H7 (cell line): Measurements from ENCODE around the gene ELOVL3. TPM values are rescaled to one million over a fixed set of nuclear protein-coding genes. Genes with fewer than 3 reads are reported as not detected.
"Not testable (repeated sequence)": the region's sequence is repeated elsewhere in the genome, so short reads cannot be mapped to it uniquely, and the experiment has no call there.

ENCODE experiments used
- DNase-seq: peaks from one replicate; pipeline ENCODE4 v3.0.0; 2012
- H3K27me3 ChIP-seq: 2 replicates; pipeline ENCODE4 v1.6.0; 2011; ENCODE audit warnings: mild to moderate bottlenecking, low read length; ENCODE audit not compliant: control insufficient read depth, insufficient read depth
- H3K36me3 ChIP-seq: replicated peaks from 2 replicates; pipeline ENCODE4 v1.5.1; 2011; ENCODE audit warnings: low read length; ENCODE audit not compliant: control insufficient read depth, insufficient read depth
- H3K4me3 ChIP-seq: 2 replicates; pipeline ENCODE4 v1.5.1; 2011; ENCODE audit warnings: low read depth, mild to moderate bottlenecking, control low read depth, low read length, moderate library complexity; ENCODE audit not compliant: insufficient read depth
- total RNA-seq: library from RNA; depleted of rRNA; stranded (reverse); fragments of >200 nt; shearing (Covaris generic); gene quantifications from 2 replicates; pipeline ENCODE4 v1.2.3, GENCODE V29; 2014

Gene ELOVL3
- total RNA-seq, 1 experiment from 2014 or later: 0.14 TPM

DNA sequence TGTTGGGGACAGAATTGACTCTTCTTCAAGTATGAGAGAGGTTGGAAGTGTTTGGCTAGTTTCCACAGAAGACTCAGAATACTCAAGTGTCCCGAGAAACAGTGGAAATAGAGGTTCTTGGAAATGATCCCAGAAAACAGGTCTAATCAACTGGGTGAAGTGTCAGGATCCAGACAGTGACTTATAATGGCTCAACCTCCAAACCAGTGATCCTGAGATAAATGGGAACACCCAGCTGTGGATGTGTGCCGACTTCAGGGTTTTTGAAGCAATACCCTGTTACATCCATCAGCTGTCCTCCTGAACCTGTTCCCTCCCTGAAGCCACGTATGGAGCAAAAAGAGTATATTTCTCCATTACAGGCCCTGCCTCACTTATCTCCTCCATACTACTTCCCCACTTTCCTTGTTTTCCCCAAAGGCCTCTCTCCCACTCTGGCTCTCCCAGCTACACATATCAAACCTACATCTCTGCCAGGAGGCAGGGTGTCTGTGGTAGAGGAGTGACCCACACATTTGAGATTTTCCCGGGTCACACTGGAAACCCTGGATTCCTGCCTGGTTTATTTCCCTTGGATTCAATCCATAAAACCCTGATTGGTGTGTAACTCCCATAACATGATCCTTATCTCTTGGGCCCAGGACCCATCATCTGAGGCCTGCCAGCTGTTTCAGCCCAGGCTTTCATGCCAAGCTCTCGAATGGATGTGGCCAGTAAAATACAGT lies 17.6 kb upstream of the ELOVL3 start:
- Histone ChIP-seq H3K36me3 (no peaks in the 10 kb centered on the region), H3K4me3 (no peak overlapping the region), H3K27me3 (0 out of 2 replicates have a peak, but pooled peaks cover 1% of the 10 kb centered on the region)
- no peak for DNase-seq

DNA sequence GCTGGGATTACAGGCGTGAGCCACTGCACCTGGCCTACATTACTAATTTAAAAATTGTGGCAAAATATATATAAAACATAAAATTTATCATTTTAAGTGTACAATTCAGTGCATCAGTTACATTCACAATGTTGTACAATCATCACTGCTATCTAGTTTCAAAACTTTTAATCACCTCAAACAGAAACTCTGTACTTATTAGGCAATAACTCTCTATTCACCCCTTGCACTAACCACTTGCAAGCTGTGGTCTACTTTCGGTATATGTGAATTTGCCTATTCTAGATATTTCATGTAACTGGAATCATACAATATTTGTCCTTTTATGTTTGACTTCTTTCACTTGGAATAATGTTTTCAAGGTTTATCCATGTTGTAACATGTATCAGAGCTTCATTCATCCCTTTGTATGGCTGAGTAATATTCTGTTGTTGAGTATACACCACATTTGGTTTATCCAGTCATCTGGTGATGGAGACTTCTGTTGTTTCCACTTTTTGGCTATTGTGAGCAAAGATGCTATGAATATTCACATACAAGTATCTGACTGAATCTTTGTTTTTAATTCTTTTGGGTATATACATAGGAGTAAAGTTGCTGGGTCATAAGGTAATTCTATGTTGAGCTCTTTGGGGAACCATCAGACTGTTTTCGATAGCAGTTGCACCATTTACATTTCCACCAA lies 14.3 kb upstream of the ELOVL3 start:
- H3K4me3 ChIP-seq: no peak overlapping the region
- no peaks in the 10 kb centered on the region for H3K36me3 ChIP-seq
- no peak for DNase-seq
- H3K27me3 ChIP-seq: no peaks in the 10 kb centered on the region

DNA sequence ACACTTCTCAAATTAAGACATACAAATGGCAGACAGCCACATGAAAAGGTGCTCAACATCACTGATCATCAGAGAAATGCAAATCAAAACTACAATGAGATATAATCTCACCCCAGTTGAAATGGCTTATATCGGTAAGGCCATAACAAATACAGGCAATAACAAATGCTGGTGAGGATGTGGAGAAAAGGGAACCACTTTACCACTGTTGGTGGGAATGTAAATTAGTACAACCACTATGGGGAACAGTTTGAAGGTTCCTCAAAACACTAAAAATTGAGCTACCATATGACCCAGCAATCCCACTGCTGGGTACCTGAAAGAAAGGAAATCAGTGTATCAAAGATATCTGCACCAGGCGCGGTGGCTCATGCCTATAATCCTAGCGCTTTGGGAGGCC lies 12.5 kb upstream of the ELOVL3 start:
- not testable (repeated sequence) for H3K4me3 ChIP-seq, H3K27me3 ChIP-seq, H3K36me3 ChIP-seq, DNase-seq

DNA sequence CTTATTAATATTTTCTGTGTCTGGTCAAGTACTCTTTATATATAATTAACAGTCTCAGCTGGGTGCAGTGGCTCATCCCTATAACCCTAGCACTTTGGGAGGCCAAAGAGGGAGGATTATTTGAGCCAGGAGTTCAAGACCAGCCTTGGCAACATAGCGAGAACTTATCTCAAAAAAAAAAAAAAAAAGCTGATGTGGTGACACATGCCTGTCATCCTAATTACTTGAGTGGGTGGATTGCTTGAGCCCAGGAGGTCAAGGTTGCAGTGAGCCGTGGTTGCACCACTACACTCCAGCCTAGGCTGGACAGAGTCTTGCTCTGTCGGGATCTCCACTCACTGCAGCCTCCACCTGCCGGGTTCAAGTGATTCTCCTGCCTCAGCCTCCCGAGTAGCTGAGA lies 6.7 kb upstream of the ELOVL3 start:
- no peak for DNase-seq
- Histone ChIP-seq H3K4me3 (no peak overlapping the region), H3K36me3 (no peaks in the 10 kb centered on the region), H3K27me3 (no peaks in the 10 kb centered on the region; the same call in 1 of the 2 replicates)

DNA sequence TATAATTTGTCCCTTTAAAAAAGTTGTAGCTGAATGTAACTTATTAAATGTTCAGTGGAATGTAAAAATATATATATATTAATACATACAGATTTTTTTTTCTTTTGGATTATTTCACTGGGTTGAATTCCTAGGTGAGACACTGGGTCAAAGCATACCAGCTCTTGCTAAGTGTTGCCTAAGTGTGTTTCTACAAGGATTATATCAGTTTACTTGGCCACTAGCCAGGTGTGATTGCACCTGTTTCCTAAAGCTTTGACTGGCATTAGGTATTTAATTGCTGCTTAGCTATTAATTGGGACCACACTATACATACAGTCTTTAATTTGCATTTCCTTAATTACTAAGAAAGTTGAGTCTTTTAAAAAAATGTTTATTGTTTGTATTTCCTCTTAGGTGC lies 5.5 kb upstream of the ELOVL3 start:
- H3K27me3 ChIP-seq: peaks cover 2% of the 10 kb centered on the region

DNA sequence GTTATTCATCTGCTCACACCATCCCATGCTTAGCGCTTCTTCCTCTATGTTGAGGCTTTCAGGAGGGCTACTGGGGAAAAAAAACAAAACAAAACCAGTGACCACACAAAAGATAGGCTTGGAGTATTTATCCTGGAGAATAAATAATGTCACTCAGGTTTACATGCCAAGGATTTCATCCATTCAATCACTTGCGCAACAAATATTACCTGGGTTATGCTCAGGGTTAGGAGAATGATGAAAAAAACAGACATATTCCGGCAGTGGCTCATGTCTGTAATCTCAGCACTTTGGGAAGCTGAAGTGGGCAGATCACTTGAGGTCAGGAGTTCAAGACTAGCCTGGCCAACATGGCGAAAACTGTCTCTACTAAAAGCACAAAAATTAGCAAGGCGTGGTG lies 3.3 kb upstream of the ELOVL3 start:
- DNase-seq: no peak
- Histone ChIP-seq H3K4me3 (no peak overlapping the region), H3K27me3 (peaks cover 19% of the 10 kb centered on the region), H3K36me3 (no peaks in the 10 kb centered on the region)

More for the DNA sequence above, 5.5 kb upstream of the ELOVL3 start:
- H3K36me3 ChIP-seq: no peaks in the 10 kb centered on the region
- DNase-seq: no peak
- no peak overlapping the region for H3K4me3 ChIP-seq

DNA sequence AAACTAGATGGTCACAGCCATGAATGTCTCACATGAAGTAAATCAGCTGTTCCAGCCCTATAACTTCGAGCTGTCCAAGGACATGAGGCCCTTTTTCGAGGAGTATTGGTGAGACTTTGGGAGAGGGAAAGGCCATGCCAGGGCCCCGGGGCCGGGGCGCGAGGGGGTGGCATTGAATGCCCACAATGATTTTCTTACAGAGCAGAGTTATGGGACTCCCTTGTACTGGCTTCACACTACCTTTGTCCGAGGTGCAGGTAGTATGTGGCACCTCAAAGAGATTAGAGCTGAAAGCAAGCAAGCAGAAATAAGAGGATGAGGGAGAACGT lies 407 bp downstream of the ELOVL3 start:
- peaks cover 54% of the 10 kb centered on the region for H3K27me3 ChIP-seq
- peak overlapping the region; percentile 19; the same call in 1 of the 2 replicates for H3K4me3 ChIP-seq
- no peak for DNase-seq
- H3K36me3 ChIP-seq: no peaks in the 10 kb centered on the region

DNA sequence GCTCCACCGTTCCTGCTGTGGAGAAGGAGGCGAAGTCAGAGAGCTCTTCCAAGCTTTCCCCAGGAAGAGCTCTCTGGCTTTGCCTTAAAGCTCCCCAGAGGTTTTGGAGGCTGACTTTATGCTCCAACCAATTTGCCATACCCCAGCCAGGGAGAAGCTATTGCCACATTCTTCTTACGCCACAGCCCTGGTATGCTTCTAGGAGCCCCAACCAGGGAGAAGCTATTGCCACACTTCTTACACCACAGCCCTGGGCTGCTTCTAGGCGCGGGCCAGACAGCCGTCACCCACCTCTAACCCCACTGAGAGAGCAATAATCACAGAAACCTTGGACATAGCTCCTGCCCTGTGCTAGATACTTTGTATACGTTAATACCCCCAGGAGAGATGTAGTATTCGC lies 951 bp downstream of the ELOVL3 start:
- H3K27me3 ChIP-seq: peaks cover 59% of the 10 kb centered on the region
- H3K4me3 ChIP-seq: no peak overlapping the region
- no peak for DNase-seq
- no peaks in the 10 kb centered on the region for H3K36me3 ChIP-seq

DNA sequence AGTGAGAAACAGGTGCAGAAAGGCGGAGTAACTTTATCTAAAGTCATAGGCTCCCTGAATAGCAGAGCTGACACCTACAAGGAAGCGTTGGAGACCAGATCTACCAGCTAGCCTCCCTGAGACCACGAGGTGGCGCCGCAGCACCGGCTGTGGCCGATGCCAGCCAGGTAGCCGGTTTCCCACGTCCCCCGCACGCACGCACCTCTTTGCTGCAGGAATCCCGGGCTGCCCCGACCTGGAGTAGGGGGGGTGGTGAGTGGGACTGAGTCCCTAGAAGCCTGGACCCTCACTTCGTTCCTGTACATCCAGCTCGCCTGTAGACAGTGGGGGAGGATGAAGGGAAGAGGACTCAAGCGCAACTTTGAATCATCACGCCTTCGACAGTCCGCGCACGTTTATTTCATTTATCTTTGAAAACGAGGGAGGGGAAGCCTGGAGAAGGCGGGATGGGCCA lies 3.7 kb downstream of the ELOVL3 start:
- peak; percentile 92 for DNase-seq
- Histone ChIP-seq H3K36me3 (no peaks in the 10 kb centered on the region), H3K27me3 (peaks cover 81% of the 10 kb centered on the region), H3K4me3 (peak overlapping the region; percentile 53)

DNA sequence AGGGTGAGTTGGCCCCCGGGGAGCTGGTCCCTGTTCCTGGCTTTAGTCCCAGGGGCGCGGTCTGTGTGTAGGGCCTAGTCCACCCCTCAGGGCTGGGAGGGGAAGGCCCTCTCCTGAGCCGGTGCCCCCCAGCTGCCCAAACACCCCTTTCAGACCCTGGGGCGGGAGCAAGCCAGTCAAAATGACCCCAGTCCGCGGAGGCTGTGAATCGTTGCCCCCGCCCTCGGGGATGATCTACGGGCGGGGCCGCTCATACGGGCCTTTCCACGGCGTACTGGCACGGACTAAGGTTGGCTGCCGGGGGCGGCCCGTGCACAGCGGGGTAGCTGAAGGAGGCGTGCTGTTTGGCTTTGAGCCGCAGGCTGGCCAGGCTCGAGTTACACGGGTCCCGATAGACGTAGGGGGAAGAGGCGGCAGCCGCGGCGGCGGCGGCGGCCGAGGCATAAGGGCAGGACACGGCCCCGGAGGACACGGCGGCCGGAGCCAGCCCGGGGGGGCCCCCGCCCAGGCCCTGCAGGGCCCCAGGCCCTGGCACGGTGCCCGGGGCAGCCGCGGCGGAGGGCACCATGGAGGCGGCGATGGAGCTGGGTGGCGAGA lies 4.3 kb downstream of the ELOVL3 start:
- H3K27me3 ChIP-seq: peaks cover 83% of the 10 kb centered on the region
- H3K36me3 ChIP-seq: no peaks in the 10 kb centered on the region
- peak; percentile 95 for DNase-seq
- peak overlapping the region; percentile 53 for H3K4me3 ChIP-seq

DNA sequence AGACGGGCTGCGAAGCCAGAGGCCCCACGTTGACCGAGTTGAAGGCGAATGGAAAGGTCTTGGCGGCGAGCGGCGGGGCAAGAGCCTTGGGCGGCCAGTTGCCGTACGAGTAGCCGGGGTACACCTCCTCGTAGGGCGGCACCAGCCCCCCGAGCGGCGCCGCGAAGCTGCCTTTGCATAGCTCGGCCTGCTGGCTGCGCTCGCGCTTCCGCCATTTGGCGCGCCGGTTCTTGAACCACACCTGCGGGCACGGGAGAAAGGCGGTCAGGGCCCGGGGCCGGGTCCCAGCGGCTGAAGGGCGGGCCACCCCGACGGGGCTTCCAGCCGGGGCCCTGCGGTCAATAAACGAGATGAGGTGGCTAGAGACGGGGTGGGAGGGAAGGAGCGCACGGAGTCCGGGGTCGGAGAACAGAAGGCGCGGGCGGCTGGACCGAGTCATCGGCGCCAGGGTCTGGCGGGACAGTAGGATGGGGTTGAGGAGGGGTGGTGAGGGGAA lies 4.8 kb downstream of the ELOVL3 start:
- peak overlapping the region; percentile 53 for H3K4me3 ChIP-seq
- no peaks in the 10 kb centered on the region for H3K36me3 ChIP-seq
- peaks cover 89% of the 10 kb centered on the region for H3K27me3 ChIP-seq
- DNase-seq: peak; percentile 87

DNA sequence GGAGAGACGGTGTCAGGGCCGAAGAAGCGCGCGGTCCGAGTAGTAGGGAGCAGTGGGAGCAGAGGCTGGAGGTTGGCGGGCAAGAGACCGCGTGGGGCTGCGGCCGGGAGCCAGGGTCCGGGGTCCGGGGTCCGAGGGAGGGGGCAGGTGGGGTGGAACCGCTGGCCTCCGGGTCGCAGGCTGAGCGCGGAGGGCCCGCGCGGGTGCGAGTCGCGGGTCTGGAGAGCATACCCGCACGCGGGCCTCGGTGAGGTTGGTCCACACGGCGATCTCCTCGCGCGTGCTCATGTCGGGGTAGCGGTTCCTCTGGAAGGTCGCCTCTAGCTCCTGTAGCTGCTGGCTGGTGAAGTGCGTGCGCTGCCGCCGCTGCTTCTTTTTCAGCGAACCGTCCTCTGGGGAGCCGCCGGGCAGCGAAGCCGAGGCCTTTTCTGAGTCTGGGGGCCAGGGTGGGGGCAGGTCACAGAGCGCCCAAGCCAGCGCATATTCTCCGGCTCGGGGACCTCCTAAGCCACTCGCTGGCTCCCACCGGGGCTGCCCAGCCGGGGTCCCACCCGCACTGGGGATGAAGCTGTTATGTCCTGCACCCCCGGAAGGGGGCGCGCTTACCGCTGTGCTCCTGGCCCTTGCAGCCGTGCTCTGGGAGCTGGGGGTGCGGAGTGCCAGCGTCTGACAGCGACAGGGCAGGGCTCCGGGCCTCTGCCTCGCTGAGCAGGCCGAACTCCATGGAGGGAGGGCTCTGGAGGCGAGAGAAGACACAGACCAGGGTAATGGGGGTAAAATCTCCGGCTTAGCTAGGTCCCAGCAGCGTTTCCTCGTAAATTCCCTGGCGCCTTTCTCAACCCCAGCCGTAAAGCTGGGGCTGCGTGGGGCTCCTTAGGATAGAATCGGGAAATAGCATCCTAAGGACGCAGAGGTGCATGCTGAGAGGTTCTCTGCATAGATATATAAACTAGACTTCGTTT lies 5.5 kb downstream of the ELOVL3 start:
- no peaks in the 10 kb centered on the region for H3K36me3 ChIP-seq
- H3K4me3 ChIP-seq: peak overlapping the region; percentile 53
- peaks cover 91% of the 10 kb centered on the region for H3K27me3 ChIP-seq
- DNase-seq: peak; percentile 98

DNA sequence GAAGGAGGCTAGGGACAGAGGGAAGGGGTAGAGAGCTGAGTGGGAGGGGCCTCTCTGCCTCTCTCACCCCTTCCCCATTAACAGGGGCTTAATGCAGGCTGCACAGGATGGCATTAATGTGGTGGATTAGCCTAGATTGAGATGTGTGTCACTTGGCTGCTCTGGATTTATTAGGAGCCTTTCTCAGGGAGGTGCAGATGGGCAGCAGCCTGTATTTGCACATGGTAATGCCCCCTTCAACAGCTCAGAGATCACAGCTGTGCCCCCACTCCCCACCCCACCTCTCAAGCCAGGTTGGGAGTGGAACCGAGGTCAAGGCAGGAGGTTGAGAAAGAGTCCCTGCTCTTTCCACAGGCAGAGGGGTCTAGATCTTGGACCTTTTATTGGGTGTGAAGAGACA lies 7.9 kb downstream of the ELOVL3 start:
- no peak for DNase-seq
- Histone ChIP-seq H3K36me3 (no peaks in the 10 kb centered on the region), H3K27me3 (peaks cover 88% of the 10 kb centered on the region), H3K4me3 (no peak overlapping the region)
